ENCODE data around the gene TXN2.

DNA sequence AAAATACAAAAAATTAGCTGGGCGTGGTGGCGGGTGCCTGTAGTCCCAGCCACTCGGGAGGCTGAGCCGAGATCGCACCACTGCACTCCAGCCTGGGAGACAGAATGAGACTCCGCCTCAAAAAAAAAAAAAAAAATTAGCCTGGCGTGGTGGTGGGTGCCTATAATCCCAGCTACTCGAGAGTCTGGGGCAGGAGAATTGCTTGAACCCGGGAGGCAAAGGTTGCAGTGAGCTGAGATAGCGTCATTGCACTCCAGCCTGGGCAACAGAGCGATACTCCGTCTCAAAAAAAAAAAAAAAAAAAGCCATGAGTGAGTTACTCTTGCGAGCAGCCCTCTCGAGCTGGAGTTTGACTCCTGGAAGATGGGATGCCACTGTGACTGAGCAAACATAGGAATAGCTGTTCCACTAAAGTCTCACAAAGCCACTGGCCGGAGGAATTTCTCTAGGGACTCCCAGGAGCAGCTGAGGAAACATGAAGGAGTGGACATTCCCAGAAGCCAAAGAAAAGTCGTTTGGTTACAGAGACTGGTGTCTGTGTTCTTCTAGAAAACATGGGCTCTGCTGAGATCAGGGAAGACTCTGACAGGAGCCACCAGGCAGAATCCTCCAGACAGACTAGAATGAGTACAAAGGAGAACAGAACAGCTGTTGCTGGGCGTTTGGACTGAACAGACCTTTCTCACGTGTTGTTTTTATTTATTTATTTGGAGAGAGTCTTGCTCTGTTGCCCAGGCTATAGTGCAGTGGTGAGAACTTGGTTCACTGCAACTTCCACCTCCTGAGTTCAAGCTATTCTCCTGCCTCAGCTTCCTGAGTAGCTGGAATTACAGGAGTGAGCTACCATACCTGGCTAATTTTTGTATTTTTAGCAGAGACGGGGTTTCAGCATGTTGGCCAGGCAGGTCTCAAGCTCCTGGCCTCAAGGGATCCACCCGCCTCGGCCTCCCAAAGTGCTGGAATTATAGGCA, 61.2 kb downstream of the TXN2 start:
- TF ChIP-seq, protein P1, sequence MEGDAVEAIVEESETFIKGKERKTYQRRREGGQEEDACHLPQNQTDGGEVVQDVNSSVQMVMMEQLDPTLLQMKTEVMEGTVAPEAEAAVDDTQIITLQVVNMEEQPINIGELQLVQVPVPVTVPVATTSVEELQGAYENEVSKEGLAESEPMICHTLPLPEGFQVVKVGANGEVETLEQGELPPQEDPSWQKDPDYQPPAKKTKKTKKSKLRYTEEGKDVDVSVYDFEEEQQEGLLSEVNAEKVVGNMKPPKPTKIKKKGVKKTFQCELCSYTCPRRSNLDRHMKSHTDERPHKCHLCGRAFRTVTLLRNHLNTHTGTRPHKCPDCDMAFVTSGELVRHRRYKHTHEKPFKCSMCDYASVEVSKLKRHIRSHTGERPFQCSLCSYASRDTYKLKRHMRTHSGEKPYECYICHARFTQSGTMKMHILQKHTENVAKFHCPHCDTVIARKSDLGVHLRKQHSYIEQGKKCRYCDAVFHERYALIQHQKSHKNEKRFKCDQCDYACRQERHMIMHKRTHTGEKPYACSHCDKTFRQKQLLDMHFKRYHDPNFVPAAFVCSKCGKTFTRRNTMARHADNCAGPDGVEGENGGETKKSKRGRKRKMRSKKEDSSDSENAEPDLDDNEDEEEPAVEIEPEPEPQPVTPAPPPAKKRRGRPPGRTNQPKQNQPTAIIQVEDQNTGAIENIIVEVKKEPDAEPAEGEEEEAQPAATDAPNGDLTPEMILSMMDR (IDR thresholded peaks at IDR 0.05; ENCODE audit: insufficient read depth, low read length): no peak
- TF ChIP-seq POLR2AphosphoS5 (IDR thresholded peaks at IDR 0.05; ENCODE audit: low read depth): no peak
- no peak for TF ChIP-seq SPI1 (IDR thresholded peaks at IDR 0.05; ENCODE audit: borderline replicate concordance, low read depth)

Data from HL-60 (cell line).